Naive thymus-derived CD4-positive, alpha-beta T cell (primary cell): Measurements from ENCODE around the gene RNF157. TPM values are rescaled to one million over a fixed set of nuclear protein-coding genes. Genes with fewer than 3 reads are reported as not detected.

Source experiments
- ATAC-seq: fragments of 150-1000 bp; cut with Tn5 transposase; 2 replicates; pipeline ENCODE4 v1.10.0; 2021; ENCODE audit warnings: mild to moderate bottlenecking, moderate library complexity
- CTCF ChIA-PET: fragments of 350-600 bp; sonication (Branson Sonifier 250); formaldehyde crosslinking; loops from one replicate; lab custom pipeline; 2021; ENCODE audit warnings: antibody characterized with exemption; lab: Charles Lee
- POLR2A ChIA-PET: fragments of 350-600 bp; sonication (Branson Sonifier 250); formaldehyde crosslinking; loops from one replicate; lab custom pipeline; 2021; ENCODE audit warnings: antibody characterized with exemption, inconsistent platforms; lab: Charles Lee
- DNase-seq, 9 donors: peaks; one replicate each; pipeline versions ENCODE4 v3.0.0 to v3.0.0-alpha.2; 2020 to 2022; ENCODE audit warnings: mixed read lengths in 1 of 9
- H3K27ac ChIP-seq: one replicate; pipeline ENCODE4 v1.7.0; 2013; ENCODE audit warnings: mild to moderate bottlenecking, low read depth, low read length, moderate library complexity
- H3K27me3 ChIP-seq, 2 donors: one replicate each; pipeline ENCODE4 v1.7.0; 2013; ENCODE audit warnings: low read length in 2 of 2, mild to moderate bottlenecking in 2 of 2, moderate library complexity in 2 of 2; ENCODE audit not compliant: control insufficient read depth in 2 of 2, insufficient read depth in 2 of 2
- H3K36me3 ChIP-seq, 3 experiments: 1 replicate in 2 of 3; 2 replicates in 1 of 3; pipeline ENCODE4 v1.7.0; 2013; ENCODE audit warnings: low read length in 3 of 3, mild to moderate bottlenecking in 3 of 3, moderate library complexity in 1 of 3; ENCODE audit not compliant: insufficient read depth in 3 of 3, control insufficient read depth in 2 of 3
- H3K4me1 ChIP-seq, 2 donors: one replicate each; pipeline ENCODE4 v1.7.0; 2013; ENCODE audit warnings: low read length in 2 of 2, mild to moderate bottlenecking in 2 of 2, moderate library complexity in 1 of 2; ENCODE audit not compliant: control insufficient read depth in 2 of 2, insufficient read depth in 2 of 2
- H3K4me3 ChIP-seq: 2 replicates; pipeline ENCODE4 v1.7.0; 2013; ENCODE audit warnings: mild to moderate bottlenecking, low read length
- H3K9me3 ChIP-seq, 3 experiments: 1 replicate in 2 of 3; 2 replicates in 1 of 3; pipeline ENCODE4 v1.7.0; 2013; ENCODE audit warnings: low read length in 3 of 3; ENCODE audit not compliant: control insufficient read depth in 2 of 3
- H3K27ac Mint-ChIP-seq, 9 donors: one replicate each; pipeline ENCODE4 v1.8.0; 2020 to 2022; ENCODE audit warnings: mixed read lengths in 9 of 9, mild to moderate bottlenecking in 8 of 9, moderate library complexity in 5 of 9, inconsistent platforms in 2 of 9
- H3K27me3 Mint-ChIP-seq, 5 donors: one replicate each; pipeline ENCODE4 v1.8.0; 2021 to 2022; ENCODE audit warnings: mixed read lengths in 5 of 5, mild to moderate bottlenecking in 1 of 5
- H3K36me3 Mint-ChIP-seq, 5 donors: one replicate each; pipeline ENCODE4 v1.8.0; 2020 to 2022; ENCODE audit warnings: mixed read lengths in 5 of 5, mild to moderate bottlenecking in 3 of 5, inconsistent platforms in 1 of 5
- H3K4me1 Mint-ChIP-seq, 7 donors: one replicate each; pipeline ENCODE4 v1.8.0; 2020 to 2022; ENCODE audit warnings: mixed read lengths in 7 of 7, mild to moderate bottlenecking in 3 of 7, inconsistent platforms in 1 of 7
- H3K4me3 Mint-ChIP-seq, 10 donors: one replicate each; pipeline ENCODE4 v1.8.0; 2020 to 2022; ENCODE audit warnings: mild to moderate bottlenecking in 10 of 10, mixed read lengths in 10 of 10, moderate library complexity in 6 of 10, inconsistent platforms in 2 of 10
- H3K9me3 Mint-ChIP-seq, 11 donors: one replicate each; pipeline ENCODE4 v1.8.0; 2020 to 2022; ENCODE audit warnings: mixed read lengths in 11 of 11, mild to moderate bottlenecking in 4 of 11, inconsistent platforms in 1 of 11, moderate library complexity in 1 of 11
- intact Hi-C, 2 donors: fragments of 100-400 bp; cut with micrococcal nuclease; formaldehyde crosslinking; loops; one replicate each; pipeline ENCODE4 v1.15.1; 2023
- polyA plus RNA-seq, 2 donors: library from polyadenylated mRNA; unstranded; fragments of 300-500 nt; fragmentation: Illumina TruSeq; gene quantifications; one replicate each; pipeline ENCODE4 v1.2.3, GENCODE V29; 2021
- total RNA-seq, 6 experiments: library from RNA in 5 of 6; stranded (reverse) in 5 of 6; gene quantifications; 1 replicate in 5 of 6; 2 replicates in 1 of 6; pipeline ENCODE4 v1.2.3 and lab custom pipeline; 2021 to 2026

Gene RNF157
- total and polyA plus RNA-seq, 7 experiments from 2014 or later: 10.4 to 96.3 (median 50.6) TPM

DNA sequence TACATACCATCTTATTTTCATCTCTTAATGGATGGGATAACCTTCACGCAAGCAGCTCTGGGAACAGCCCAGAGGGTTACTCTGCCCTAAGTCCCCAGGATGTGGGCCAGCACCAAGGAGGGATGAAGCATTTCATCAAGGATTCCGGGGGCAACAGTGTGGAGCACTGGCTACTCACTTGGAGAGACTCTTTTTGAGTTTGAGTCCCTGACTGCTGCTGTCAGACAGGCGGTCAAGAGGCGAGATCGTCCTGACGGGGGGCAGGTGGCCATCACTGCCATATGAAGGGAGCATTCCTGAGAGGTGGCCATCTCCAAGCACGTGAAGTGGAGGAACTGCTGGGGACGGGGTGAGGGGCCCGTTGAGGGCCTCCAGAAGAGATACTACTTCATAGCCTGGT lies 81.1 kb downstream of the RNF157 start:
- no peak for DNase-seq
- H3K36me3 Mint-ChIP-seq: peaks cover 15 to 85% (median 45%) of the 10 kb centered on the region in 5 donors
- no peak overlapping the region for H3K4me3 Mint-ChIP-seq
- Histone ChIP-seq H3K4me3 (no peak overlapping the region), H3K4me1 (peaks cover 0 to 7% of the 10 kb centered on the region in 2 donors), H3K27me3 (no peaks in the 10 kb centered on the region), H3K36me3 (peaks cover 0 to 69% (median 14%) of the 10 kb centered on the region in 3 experiments), H3K27ac (no peak overlapping the region), H3K9me3 (no peaks in the 10 kb centered on the region)
- no peak for ATAC-seq
- no peaks in the 10 kb centered on the region for H3K27me3 Mint-ChIP-seq
- ChIA-PET CTCF (no interaction called here), POLR2A (interaction anchor here (0.6 to 11.6 kb wide), 7 partner anchors 10 to 111 kb away, joined by 3 to 162 read pairs (median 5); partner anchors contain the start of gene EXOC7)
- peak overlapping the region in 2 of 9 donors; percentile 72 to 88 for H3K27ac Mint-ChIP-seq
- intact Hi-C loops: no loop called here
- peaks cover 0 to 2% (median 0%) of the 10 kb centered on the region in 11 donors for H3K9me3 Mint-ChIP-seq
- H3K4me1 Mint-ChIP-seq: peaks cover 0 to 28% (median 24%) of the 10 kb centered on the region in 7 donors

GRCh38 chr17:76157759-76158158 lies 82.5 kb downstream of the RNF157 start:
- H3K27ac Mint-ChIP-seq: peak overlapping the region in 6 of 9 donors; percentile 8 to 88 (median 50)
- CTCF ChIA-PET: interaction anchor here (0.7 to 1.0 kb wide), 3 partner anchors 12 to 122 kb away, joined by 3 to 6 read pairs (median 4); no protein-coding TSS in a partner anchor
- Histone ChIP-seq H3K4me1 (peaks cover under 1 to 21% of the 10 kb centered on the region in 2 donors), H3K27ac (no peak overlapping the region), H3K36me3 (peaks cover 0 to 71% (median 14%) of the 10 kb centered on the region in 3 experiments), H3K4me3 (no peak overlapping the region), H3K27me3 (no peaks in the 10 kb centered on the region), H3K9me3 (no peaks in the 10 kb centered on the region)
- POLR2A ChIA-PET: interaction anchor here (0.7 to 11.6 kb wide), 7 partner anchors 11 to 115 kb away, joined by 3 to 162 read pairs (median 4); no protein-coding TSS in a partner anchor
- H3K36me3 Mint-ChIP-seq: peaks cover 18 to 88% (median 43%) of the 10 kb centered on the region in 5 donors
- ATAC-seq (no peak), DNase-seq (no peak)
- intact Hi-C loops: no loop called here
- H3K4me3 Mint-ChIP-seq: peak overlapping the region in 1 of 10 donors; percentile 6
- H3K9me3 Mint-ChIP-seq: peaks cover 0 to 2% (median 0%) of the 10 kb centered on the region in 11 donors
- H3K27me3 Mint-ChIP-seq: no peaks in the 10 kb centered on the region
- peaks cover 4 to 39% (median 35%) of the 10 kb centered on the region in 7 donors for H3K4me1 Mint-ChIP-seq

DNA sequence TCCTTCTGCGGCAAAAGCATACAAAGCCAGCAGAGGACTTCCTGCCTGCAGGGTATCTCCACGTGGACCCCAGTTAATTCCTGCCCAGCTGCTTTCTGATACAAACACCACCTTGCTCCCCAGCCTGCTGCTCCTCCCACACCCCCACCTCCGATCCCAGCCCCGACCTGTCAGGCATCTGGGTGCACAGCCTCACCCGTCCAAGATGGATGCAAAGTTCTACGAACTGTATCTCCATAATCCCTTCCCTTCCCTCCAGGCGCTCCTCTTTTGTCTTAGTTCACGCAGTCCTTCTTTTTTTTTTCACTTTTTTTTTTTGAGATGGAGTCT lies 83.7 kb downstream of the RNF157 start:
- CTCF ChIA-PET: interaction anchor here (0.9 to 7.4 kb wide), 3 partner anchors 14 to 33 kb away, joined by 3 to 80 read pairs (median 4); no protein-coding TSS in a partner anchor
- ATAC-seq (no peak), DNase-seq (no peak)
- Mint-ChIP-seq H3K27ac (peak overlapping the region in 6 of 9 donors; percentile 11 to 99 (median 50)), H3K9me3 (peaks cover 0 to 2% (median 0%) of the 10 kb centered on the region in 11 donors), H3K36me3 (peaks cover 18 to 90% (median 45%) of the 10 kb centered on the region in 5 donors), H3K4me3 (no peak overlapping the region), H3K4me1 (peaks cover 15 to 51% (median 44%) of the 10 kb centered on the region in 7 donors), H3K27me3 (no peaks in the 10 kb centered on the region)
- Histone ChIP-seq H3K36me3 (peaks cover 0 to 62% (median 7%) of the 10 kb centered on the region in 3 experiments), H3K4me1 (peaks cover 12 to 32% of the 10 kb centered on the region in 2 donors), H3K27me3 (no peaks in the 10 kb centered on the region), H3K9me3 (no peaks in the 10 kb centered on the region), H3K4me3 (no peak overlapping the region), H3K27ac (no peak overlapping the region)
- intact Hi-C loops: no loop called here
- POLR2A ChIA-PET: interaction anchor here (1.2 to 11.6 kb wide), 3 partner anchors 15 to 116 kb away, joined by 3 to 162 read pairs (median 6); no protein-coding TSS in a partner anchor

- H3K27ac ChIP-seq: no peak overlapping the region
- CTCF ChIA-PET: interaction anchor here (0.9 to 7.4 kb wide), 5 partner anchors 9 to 32 kb away, joined by 3 to 80 read pairs (median 4); no protein-coding TSS in a partner anchor
- peaks cover 0 to 57% (median 7%) of the 10 kb centered on the region in 3 experiments for H3K36me3 ChIP-seq
- Mint-ChIP-seq H3K9me3 (peaks cover 0 to 2% (median 0%) of the 10 kb centered on the region in 11 donors), H3K4me3 (no peak overlapping the region), H3K27me3 (no peaks in the 10 kb centered on the region), H3K36me3 (peaks cover 18 to 87% (median 50%) of the 10 kb centered on the region in 5 donors), H3K4me1 (peaks cover 20 to 56% (median 49%) of the 10 kb centered on the region in 7 donors), H3K27ac (peak overlapping the region in 8 of 9 donors; percentile 11 to 99 (median 74))
- intact Hi-C loops: no loop called here
- no peaks in the 10 kb centered on the region for H3K27me3 ChIP-seq
- DNase-seq: no peak
- peaks cover 13 to 37% of the 10 kb centered on the region in 2 donors for H3K4me1 ChIP-seq
- no peaks in the 10 kb centered on the region for H3K9me3 ChIP-seq
- no peak overlapping the region for H3K4me3 ChIP-seq
- ATAC-seq: no peak
- POLR2A ChIA-PET: interaction anchor here (0.6 to 11.6 kb wide), 5 partner anchors 10 to 23 kb away, joined by 3 to 162 read pairs (median 6); partner anchors contain the start of gene FOXJ1
Measured at GRCh38 chr17:76155988-76156661, 84.2 kb downstream of the RNF157 start.

GRCh38 chr17:76154936-76155845 lies 85.1 kb downstream of the RNF157 start:
- CTCF ChIA-PET: interaction anchor here (0.9 to 7.4 kb wide), 5 partner anchors 8 to 112 kb away, joined by 3 to 80 read pairs (median 3); no protein-coding TSS in a partner anchor
- Histone ChIP-seq H3K36me3 (peaks cover 0 to 62% (median 7%) of the 10 kb centered on the region in 3 experiments), H3K4me3 (no peak overlapping the region), H3K27me3 (no peaks in the 10 kb centered on the region), H3K27ac (peak overlapping the region; percentile 52), H3K4me1 (peaks cover 13 to 46% of the 10 kb centered on the region in 2 donors), H3K9me3 (no peaks in the 10 kb centered on the region)
- Mint-ChIP-seq H3K27me3 (no peaks in the 10 kb centered on the region), H3K9me3 (peaks cover 0 to 2% (median 0%) of the 10 kb centered on the region in 11 donors), H3K27ac (peak overlapping the region; percentile 42 to 99 (median 97)), H3K4me3 (no peak overlapping the region), H3K36me3 (peaks cover 18 to 90% (median 56%) of the 10 kb centered on the region in 5 donors), H3K4me1 (peaks cover 20 to 64% (median 56%) of the 10 kb centered on the region in 7 donors)
- POLR2A ChIA-PET: interaction anchor here (0.6 to 11.6 kb wide), 6 partner anchors 11 to 24 kb away, joined by 3 to 162 read pairs (median 12); partner anchors contain the start of gene FOXJ1
- ATAC-seq (no peak), DNase-seq (no peak)
- intact Hi-C loops: no loop called here
